ENCODE data around the gene HPCAL4. TPM values are rescaled to one million over a fixed set of nuclear protein-coding genes. Genes with fewer than 3 reads are reported as not detected.

The HPCAL4 gene
- not detected in 2 replicates for total RNA-seq (ENCODE audit: low replicate concordance)

DNA sequence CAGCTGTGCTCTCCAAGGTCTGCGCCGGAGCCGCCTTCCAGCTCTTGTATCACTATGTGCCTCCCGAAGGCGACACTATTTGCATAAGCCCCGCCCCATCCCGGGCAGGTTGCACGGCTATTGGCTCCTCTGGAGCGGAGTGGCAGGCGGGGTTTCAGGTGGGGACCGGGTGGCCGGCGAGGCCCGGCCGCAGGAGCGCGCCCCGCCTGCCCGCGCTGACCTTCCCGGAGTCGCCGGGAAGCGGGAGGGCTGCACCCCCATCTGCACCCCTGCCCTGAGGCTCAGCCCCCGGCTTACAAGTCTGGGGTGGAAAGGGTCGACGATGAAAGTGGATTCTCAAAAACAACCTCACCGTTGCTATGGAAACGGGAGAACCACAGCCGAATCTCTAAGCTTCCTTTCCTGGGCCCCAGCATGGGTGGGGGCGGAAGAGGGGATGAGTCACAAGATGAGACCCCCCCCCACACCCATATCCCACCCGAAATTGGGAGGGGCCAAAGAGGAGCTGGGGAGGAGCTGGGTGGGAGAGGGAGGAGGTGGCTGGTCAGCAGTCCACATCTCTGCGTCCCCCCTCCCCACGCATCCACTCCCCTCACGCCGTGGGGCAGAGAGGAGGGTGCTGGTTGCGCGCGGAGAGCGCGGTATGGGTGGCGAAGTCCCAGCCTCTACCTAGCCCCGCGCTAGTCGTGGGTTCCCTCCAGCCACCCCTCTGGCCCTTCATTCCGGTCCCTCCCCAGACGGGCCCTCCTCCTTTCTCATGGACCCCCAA is at the start of gene HPCAL4:
Gene HPCAL4 (minus strand): TSS at position 51 of the 769 bp plus-strand sequence. CDS start 6,830 bp downstream, outside the sequence.

DNA sequence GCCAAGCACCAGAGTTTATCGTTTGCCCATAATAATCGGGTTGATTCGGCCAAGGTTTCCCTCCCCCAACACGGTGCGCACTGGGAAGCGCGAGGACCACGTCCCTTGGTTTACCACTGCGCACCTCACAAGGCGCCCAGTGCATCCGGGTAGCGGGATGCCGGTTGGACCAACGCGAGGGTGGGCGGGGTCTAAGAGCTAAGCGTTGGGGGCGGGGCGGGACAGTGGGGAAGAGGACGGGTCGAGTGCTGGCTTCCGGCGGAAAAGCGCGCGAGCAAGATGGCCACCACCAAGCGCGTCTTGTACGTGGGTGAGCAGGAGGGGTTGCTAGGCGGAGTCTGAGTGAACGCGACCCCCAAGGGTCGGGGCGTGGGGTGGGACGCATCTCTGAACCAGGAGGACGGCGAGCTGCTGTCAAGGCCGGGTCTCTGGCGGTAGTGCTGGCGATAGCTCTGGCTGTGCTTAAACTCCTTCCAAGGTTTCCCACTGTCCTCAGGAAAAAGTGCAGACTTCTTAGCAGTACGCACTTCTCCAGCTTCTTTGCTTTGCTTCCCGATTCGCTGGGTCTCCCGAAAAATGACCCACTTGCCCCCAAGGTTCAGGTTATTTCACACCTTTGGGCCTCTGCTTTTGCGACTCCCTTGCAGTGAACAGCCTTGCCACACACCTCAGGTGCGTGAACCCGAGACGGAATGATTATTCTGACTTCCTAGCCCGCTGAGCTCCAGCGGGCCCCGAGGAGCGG is 47.6 kb upstream of the HPCAL4 start, which contains the start of gene PPIE:
Gene PPIE (plus strand): TSS at position 261 of the 745 bp plus-strand sequence. CDS start 19 bp downstream, at position 280.

DNA sequence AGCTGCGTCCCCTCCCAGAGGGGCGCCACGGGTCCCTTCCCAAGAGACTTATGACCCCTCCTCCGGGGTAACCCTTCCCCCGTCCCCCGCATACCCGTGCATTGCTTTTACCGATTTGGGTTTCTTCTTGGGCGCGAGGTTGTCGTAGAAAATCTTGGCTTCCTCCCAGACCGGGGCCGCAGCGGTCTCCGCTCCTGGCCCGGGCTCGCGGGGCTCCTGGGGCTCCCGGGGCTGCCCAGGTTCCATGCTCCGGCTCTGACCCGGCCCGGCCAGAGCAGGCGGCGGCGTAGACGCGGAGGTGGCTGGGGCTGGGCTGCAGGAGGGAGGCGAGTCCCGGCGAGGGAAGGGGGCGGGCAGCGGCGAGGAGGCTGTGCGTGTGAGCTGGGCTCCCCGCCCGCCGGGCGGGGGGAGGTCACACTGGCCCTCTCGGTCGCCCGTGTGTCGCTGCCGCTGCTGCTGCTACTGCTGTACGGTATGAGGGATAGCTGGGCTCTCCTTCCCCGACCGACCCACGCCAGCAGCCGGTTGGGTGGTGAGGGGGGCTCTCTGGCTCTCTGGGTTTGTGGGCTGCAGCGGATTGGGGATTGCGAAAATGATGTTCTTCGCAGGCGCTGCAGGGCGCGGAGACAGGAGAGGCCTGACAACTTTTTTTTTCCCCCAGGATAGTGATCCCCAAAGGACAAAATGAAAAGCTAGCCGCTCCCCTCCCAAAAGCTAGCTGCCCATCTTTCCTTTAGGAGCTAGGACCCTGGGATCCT is 19.3 kb downstream of the HPCAL4 start, which contains the start of gene NT5C1A:
Gene NT5C1A (minus strand): TSS at position 315 of the 758 bp plus-strand sequence. CDS start 69 bp downstream, at position 246.

DNA sequence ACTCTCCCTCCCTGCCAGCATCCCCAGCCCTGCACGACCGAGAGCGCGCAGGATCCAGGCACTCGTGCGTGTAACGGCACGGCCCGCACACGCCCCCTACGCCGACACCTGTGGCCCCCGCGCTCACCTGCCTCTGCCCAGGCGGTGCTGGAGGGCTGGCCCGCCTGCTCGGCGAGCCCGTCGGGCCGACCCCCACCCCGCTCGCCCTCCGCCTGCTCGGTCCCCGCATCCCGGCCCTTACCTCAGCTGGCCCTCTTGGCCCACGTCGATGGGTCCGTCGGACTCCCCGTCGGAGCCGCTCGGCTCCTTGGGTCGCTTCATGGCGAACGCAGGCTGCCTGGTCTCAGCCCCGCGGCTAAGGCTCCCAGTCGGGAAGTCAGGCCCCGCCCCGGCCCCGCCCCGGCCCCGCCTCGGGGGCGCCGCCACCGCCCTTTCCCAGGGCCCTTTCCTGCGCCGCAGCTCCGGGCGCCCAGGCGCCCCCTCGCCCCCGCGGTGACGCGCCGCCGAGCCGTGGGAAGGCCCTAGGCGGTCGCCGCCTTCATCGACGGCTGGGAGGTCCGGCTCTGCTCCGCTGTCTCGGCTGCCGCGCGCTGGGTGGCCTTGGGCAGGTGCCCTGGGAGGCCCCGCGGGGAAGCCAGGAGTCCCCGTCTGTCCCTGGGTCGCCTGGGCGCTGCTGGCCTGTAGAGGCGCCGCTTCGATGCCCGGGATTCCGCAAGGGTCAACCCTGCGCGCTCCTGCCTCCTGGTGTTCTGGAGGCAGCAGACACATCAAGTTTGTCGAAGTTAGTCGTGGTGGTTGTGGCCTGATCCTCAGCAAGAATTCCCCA is 51.7 kb downstream of the HPCAL4 start, which contains the start of gene HEYL:
Gene HEYL (minus strand): TSS at position 339 of the 826 bp plus-strand sequence. CDS start 18 bp downstream, at position 321.

Other genes with a start within 250 kb of the HPCAL4 start
- gene BMP8A, start 199.8 kb downstream of the HPCAL4 start, total RNA-seq (ENCODE audit: low replicate concordance): 0.08 and 0.47 TPM in 2 replicates
- 199 and 204 TPM in 2 replicates for gene PABPC4, start 114.6 kb downstream of the HPCAL4 start, total RNA-seq (ENCODE audit: low replicate concordance)
- gene HEYL, start 51.8 kb downstream of the HPCAL4 start, total RNA-seq (ENCODE audit: low replicate concordance): 0.23 TPM in 2 replicates
- gene NT5C1A, start 19.3 kb downstream of the HPCAL4 start, total RNA-seq (ENCODE audit: low replicate concordance): not detected in 2 replicates
- gene PPIE, start 47.4 kb upstream of the HPCAL4 start, total RNA-seq (ENCODE audit: low replicate concordance): 37.8 and 41.7 TPM in 2 replicates
- 0.45 and 1.8 TPM in 2 replicates for gene OXCT2, start 79.9 kb upstream of the HPCAL4 start, total RNA-seq (ENCODE audit: low replicate concordance)
- under 0.01 TPM in 1 of 2 replicates, not detected in the other for gene BMP8B, start 97.4 kb upstream of the HPCAL4 start, total RNA-seq (ENCODE audit: low replicate concordance)
- gene TRIT1, start 192.1 kb upstream of the HPCAL4 start, total RNA-seq (ENCODE audit: low replicate concordance): 19.1 and 20.7 TPM in 2 replicates
- gene MYCL, start 210.5 kb upstream of the HPCAL4 start, total RNA-seq (ENCODE audit: low replicate concordance): 0.12 and 3.8 TPM in 2 replicates